Liver (tissue), 9 donors: ENCODE measurements around the gene ZNF652. TPM values are rescaled to one million over a fixed set of nuclear protein-coding genes. Genes with fewer than 3 reads are reported as not detected.
"Not testable (repeated sequence)": the region's sequence is repeated elsewhere in the genome, so short reads cannot be mapped to it uniquely, and the experiment has no call there.

Source experiments
- DNase-seq: peaks from one replicate; pipeline ENCODE4 v3.0.0-alpha.2; 2017; ENCODE audit warnings: low spot score
- H3K27ac ChIP-seq, 2 donors: one replicate each; pipeline ENCODE4 v1.7.0; 2013; ENCODE audit warnings: inconsistent platforms in 2 of 2, low read length in 2 of 2, control low read depth in 1 of 2, low read depth in 1 of 2, mild to moderate bottlenecking in 1 of 2
- H3K27me3 ChIP-seq, 4 donors: one replicate each; pipeline versions ENCODE4 v1.6.1 to v1.7.0; 2013; ENCODE audit warnings: low read length in 3 of 4, inconsistent platforms in 1 of 4, mild to moderate bottlenecking in 1 of 4, moderate library complexity in 1 of 4; ENCODE audit not compliant: control insufficient read depth in 4 of 4, insufficient read depth in 4 of 4
- H3K36me3 ChIP-seq, 4 donors: one replicate each; pipeline versions ENCODE4 v1.6.1 to v1.7.0; 2013; ENCODE audit warnings: low read length in 3 of 4, mild to moderate bottlenecking in 3 of 4, low read depth in 1 of 4, moderate library complexity in 1 of 4; ENCODE audit not compliant: control insufficient read depth in 4 of 4, insufficient read depth in 3 of 4
- H3K4me1 ChIP-seq, 4 donors: one replicate each; pipeline versions ENCODE4 v1.6.1 to v1.7.0; 2013; ENCODE audit warnings: low read length in 3 of 4, mild to moderate bottlenecking in 3 of 4, moderate library complexity in 1 of 4; ENCODE audit not compliant: control insufficient read depth in 4 of 4, insufficient read depth in 4 of 4
- H3K4me3 ChIP-seq, 3 donors: one replicate each; pipeline versions ENCODE4 v1.6.1 to v1.7.0; 2013; ENCODE audit warnings: low read length in 3 of 3, control low read depth in 1 of 3, low read depth in 1 of 3, mild to moderate bottlenecking in 1 of 3
- H3K9ac ChIP-seq, 2 donors: one replicate each; pipeline ENCODE4 v1.7.0; 2013; ENCODE audit warnings: low read length in 2 of 2, mild to moderate bottlenecking in 2 of 2, moderate library complexity in 2 of 2, control low read depth in 1 of 2, low read depth in 1 of 2
- H3K9me3 ChIP-seq, 4 donors: one replicate each; pipeline versions ENCODE4 v1.6.1 to v1.7.0; 2013; ENCODE audit warnings: low read length in 3 of 4; ENCODE audit not compliant: control insufficient read depth in 4 of 4
- EGR1 ChIP-seq, 2 donors: IDR thresholded peaks; 2 replicates each; pipeline ENCODE4 v1.6.1; 2016 to 2018; ENCODE audit warnings: antibody characterized with exemption in 2 of 2, low read depth in 2 of 2
- FOXA2 ChIP-seq: IDR thresholded peaks from 2 replicates; pipeline ENCODE4 v1.6.1; 2016; ENCODE audit warnings: antibody characterized with exemption
- GABPA ChIP-seq, 2 donors: IDR thresholded peaks in 1 of 2; conservative IDR thresholded peaks in 1 of 2; 2 replicates each; pipeline ENCODE4 v1.6.1; 2016; ENCODE audit warnings: antibody characterized with exemption in 2 of 2, mild to moderate bottlenecking in 1 of 2, moderate library complexity in 1 of 2
- HNF4A ChIP-seq, 2 donors: conservative IDR thresholded peaks; 2 replicates each; pipeline ENCODE4 v1.6.1; 2016; ENCODE audit warnings: antibody characterized with exemption in 2 of 2, mild to moderate bottlenecking in 2 of 2
- JUND ChIP-seq, 2 donors: IDR thresholded peaks; 2 replicates each; pipeline ENCODE4 v1.6.1; 2016; ENCODE audit warnings: antibody characterized with exemption in 2 of 2
- NR2F2 ChIP-seq: IDR thresholded peaks from 2 replicates; pipeline ENCODE4 v1.6.1; 2016; ENCODE audit warnings: antibody characterized with exemption
- RAD21 ChIP-seq, 2 donors: IDR thresholded peaks; 2 replicates each; pipeline ENCODE4 v1.6.1; 2016; ENCODE audit warnings: antibody characterized with exemption in 2 of 2, mild to moderate bottlenecking in 2 of 2
- REST ChIP-seq: IDR thresholded peaks from 2 replicates; pipeline ENCODE4 v1.6.1; 2016; ENCODE audit warnings: antibody characterized with exemption, mild to moderate bottlenecking
- RXRA ChIP-seq, 2 donors: IDR thresholded peaks; 2 replicates each; pipeline ENCODE4 v1.6.1; 2017 to 2018; ENCODE audit warnings: antibody characterized with exemption in 2 of 2, mild to moderate bottlenecking in 1 of 2
- WGBS: extraction: QIAGEN DNeasy Blood & Tissue Kit; methylation state at CpG from one replicate; pipeline ENCODE4 v1.1.7; 2013; 5-methylcytosine and 5-hydroxymethylcytosine counted together
- polyA plus RNA-seq, 2 donors: library from polyadenylated mRNA; stranded (reverse) in 1 of 2; unstranded in 1 of 2; fragments of 200-250 nt in 1 of 2; fragments of >200 nt in 1 of 2; fragmentation: Nextera tagmentation in 1 of 2; extraction: Ambion mirVana in 1 of 2; gene quantifications; one replicate each; pipeline versions ENCODE4 v1.2.1 to v1.2.3, GENCODE V29; 2013 to 2015
- total RNA-seq, 2 donors: library from RNA; depleted of rRNA; stranded (reverse); fragments of >200 nt; gene quantifications; one replicate each; pipeline ENCODE4 v1.2.3, GENCODE V29; 2014
- TF ChIP-seq, protein P1 (sequence below): IDR thresholded peaks from 2 replicates; pipeline ENCODE4 v1.6.1; 2016; ENCODE audit warnings: antibody characterized with exemption
- TF ChIP-seq, protein P2 (sequence below): IDR thresholded peaks from 2 replicates; pipeline ENCODE4 v1.6.1; 2016; ENCODE audit warnings: antibody characterized with exemption
- TF ChIP-seq, protein P3 (sequence below): IDR thresholded peaks from 2 replicates; pipeline ENCODE4 v1.6.1; 2016; ENCODE audit warnings: antibody characterized with exemption
- donor health status: healthy.
- donor health status: healthy.
- donor health status: healthy.
- donor health status: healthy.
- donor health status: healthy.

ZNF652 gene
- total and polyA plus RNA-seq, 4 donors, result 5.3 to 23.1 (median 17.5) TPM

- Histone ChIP-seq H3K4me1 (no peaks in the 10 kb centered on the region), H3K36me3 (no peaks in the 10 kb centered on the region), H3K4me3 (no peak overlapping the region), H3K27ac (no peak overlapping the region), H3K9ac (no peak overlapping the region), H3K9me3 (no peaks in the 10 kb centered on the region), H3K27me3 (no peaks in the 10 kb centered on the region)
- no peak for DNase-seq
- no peak for TF ChIP-seq RXRA (IDR thresholded peaks at IDR 0.05)
- TF ChIP-seq REST, result no peak
- no peak for TF ChIP-seq FOXA2
- TF ChIP-seq JUND (IDR thresholded peaks at IDR 0.05), result no peak
- 93% methylated on average over 5 of the region's 5 CpGs for WGBS
Observed at GRCh38 chr17:49280061-49280460, 82.0 kb downstream of the ZNF652 start.

GRCh38 chr17:49279263-49280015, 82.6 kb downstream of the ZNF652 start:
- not testable (repeated sequence) for H3K36me3 ChIP-seq, H3K27me3 ChIP-seq, H3K9ac ChIP-seq, DNase-seq, H3K4me1 ChIP-seq, H3K9me3 ChIP-seq, H3K27ac ChIP-seq, H3K4me3 ChIP-seq
- 89% methylated on average over 11 of the region's 11 CpGs for WGBS

DNA sequence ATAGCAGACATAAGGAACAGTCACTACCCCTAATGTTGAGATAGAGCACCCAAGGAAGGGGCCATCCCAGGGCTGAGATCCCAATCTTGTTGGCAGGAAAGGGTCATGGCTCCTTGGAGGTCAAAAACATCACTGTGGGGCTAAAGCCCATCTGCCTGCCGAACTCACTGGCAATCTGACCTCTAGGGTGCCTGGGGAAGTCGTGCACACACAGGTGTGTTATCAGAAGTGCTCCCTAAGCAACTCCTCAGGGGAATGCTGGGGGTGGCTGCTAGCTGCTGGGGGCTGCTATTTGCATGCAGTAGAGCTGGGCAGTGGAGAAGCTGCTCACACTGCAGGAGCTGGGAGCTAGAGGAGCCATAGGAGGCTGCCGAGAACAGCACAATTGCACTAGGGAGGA, 84.0 kb downstream of the ZNF652 start:
- Histone ChIP-seq H3K27me3 (no peaks in the 10 kb centered on the region), H3K9me3 (no peaks in the 10 kb centered on the region), H3K9ac (no peak overlapping the region), H3K27ac (no peak overlapping the region), H3K4me1 (no peaks in the 10 kb centered on the region), H3K4me3 (no peak overlapping the region), H3K36me3 (no peaks in the 10 kb centered on the region)
- no peak for DNase-seq
- 42% methylated on average over 3 of the region's 3 CpGs for WGBS
- TF ChIP-seq, protein P1, sequence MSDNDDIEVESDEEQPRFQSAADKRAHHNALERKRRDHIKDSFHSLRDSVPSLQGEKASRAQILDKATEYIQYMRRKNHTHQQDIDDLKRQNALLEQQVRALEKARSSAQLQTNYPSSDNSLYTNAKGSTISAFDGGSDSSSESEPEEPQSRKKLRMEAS, result no peak
- TF ChIP-seq, protein P2, sequence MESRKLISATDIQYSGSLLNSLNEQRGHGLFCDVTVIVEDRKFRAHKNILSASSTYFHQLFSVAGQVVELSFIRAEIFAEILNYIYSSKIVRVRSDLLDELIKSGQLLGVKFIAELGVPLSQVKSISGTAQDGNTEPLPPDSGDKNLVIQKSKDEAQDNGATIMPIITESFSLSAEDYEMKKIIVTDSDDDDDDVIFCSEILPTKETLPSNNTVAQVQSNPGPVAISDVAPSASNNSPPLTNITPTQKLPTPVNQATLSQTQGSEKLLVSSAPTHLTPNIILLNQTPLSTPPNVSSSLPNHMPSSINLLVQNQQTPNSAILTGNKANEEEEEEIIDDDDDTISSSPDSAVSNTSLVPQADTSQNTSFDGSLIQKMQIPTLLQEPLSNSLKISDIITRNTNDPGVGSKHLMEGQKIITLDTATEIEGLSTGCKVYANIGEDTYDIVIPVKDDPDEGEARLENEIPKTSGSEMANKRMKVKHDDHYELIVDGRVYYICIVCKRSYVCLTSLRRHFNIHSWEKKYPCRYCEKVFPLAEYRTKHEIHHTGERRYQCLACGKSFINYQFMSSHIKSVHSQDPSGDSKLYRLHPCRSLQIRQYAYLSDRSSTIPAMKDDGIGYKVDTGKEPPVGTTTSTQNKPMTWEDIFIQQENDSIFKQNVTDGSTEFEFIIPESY, result no peak
- TF ChIP-seq RXRA (IDR thresholded peaks at IDR 0.05) (no peak), HNF4A (conservative IDR thresholded peaks at IDR 0.05) (no peak), RAD21 (IDR thresholded peaks at IDR 0.05) (no peak), JUND (IDR thresholded peaks at IDR 0.05) (no peak), EGR1 (IDR thresholded peaks at IDR 0.05; ENCODE audit: low read depth in 2 of 2) (no peak), FOXA2 (no peak), NR2F2 (no peak), GABPA (IDR thresholded peaks at IDR 0.05 in 1 of 2, conservative IDR thresholded peaks at IDR 0.05 in 1 of 2) (no peak)
- TF ChIP-seq, protein P3, sequence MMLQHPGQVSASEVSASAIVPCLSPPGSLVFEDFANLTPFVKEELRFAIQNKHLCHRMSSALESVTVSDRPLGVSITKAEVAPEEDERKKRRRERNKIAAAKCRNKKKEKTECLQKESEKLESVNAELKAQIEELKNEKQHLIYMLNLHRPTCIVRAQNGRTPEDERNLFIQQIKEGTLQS, result no peak
